ENCODE measurements around the gene USP17L10.
"Not testable (repeated sequence)": the region's sequence is repeated elsewhere in the genome, so short reads cannot be mapped to it uniquely, and the experiment has no call there.

Gene USP17L10

GRCh38 chr4:9210357-9210756, at the start of gene USP17L10:
TSS of gene USP17L10 (plus strand) at chr4:9210657. CDS start at chr4:9210657, 0 bp downstream.
- not testable (repeated sequence) for DNase-seq

- DNase-seq, result peak in 1 of 14 donors; percentile 3
Measured at GRCh38 chr4:9165990-9166389, 44.5 kb upstream of the USP17L10 start.

DNA sequence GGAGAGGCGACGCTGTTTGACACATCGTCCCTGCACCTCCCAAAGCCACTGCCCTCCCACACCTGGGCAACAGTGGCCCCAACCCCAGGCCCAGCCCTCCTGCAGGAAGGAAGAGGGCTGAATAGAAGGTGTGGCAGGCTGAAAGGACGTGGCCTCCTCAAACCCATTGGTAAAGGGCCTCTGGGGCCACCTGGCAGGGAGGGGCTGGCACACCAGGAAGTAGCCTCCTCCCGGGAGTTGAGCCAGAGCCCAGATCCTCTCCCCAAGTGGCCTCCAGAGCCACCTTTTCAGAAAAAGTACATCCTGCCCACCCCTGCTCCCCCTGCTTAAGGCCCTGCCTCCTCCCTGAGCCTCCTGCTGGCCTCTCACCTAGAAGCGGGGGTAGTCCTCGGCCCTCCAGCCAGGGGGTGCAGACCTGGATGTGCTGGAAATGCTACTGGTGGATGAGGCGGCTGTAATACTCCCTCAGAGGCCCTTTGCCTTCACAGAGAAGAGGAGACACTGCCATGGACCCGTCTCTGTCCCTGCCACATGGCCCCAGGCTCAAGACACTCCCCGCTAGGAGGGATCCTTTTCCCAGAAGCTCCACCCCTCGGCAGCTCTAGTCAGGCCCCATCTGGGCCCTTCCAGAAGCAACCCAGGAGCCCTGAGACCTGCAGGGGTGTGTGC, 40.5 kb upstream of the USP17L10 start, which contains the start of gene FAM90A26:
Gene FAM90A26 (plus strand): TSS at position 619 of the 669 bp plus-strand sequence. CDS start 2,764 bp downstream, outside the sequence.
- DNase-seq, result not testable (repeated sequence)

DNA sequence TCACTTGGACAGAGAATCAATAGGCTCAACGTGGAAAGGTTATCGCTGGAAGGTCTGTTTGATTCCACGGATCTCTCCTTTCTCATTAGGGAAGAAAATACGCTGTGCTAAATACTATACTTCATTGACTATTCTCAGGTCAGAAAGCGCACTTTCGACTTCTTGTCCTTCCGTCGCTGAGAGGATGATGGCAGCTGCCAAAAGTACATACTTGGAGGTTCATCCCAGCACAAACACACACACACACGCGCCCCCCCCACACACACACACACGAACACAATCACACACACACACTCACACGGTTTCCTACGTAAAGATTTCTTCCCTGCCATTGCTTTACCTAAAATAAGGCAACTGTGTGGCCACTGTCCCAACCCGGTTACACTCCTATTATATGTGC, 4.2 kb downstream of the USP17L10 start:
- DNase-seq, result not testable (repeated sequence)

DNA sequence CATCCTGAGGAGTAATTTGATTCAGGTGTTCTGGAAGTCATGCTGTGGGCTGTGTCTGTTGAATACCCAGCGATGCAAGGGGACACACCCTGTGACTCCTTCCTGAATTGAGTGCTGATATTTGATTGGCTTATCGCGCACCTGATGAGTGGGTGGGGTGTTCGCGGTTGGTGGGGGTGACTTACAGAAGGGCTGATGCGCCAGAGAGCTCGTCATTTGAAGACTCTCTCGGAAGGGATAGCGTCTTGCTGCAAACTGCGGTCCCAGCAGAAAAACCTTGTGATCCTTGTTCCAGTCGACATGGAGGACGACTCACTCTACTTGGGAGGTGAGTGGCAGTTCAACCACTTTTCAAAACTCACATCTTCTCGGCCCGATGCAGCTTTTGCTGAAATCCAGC, 4.6 kb downstream of the USP17L10 start, which contains the start of gene USP17L11:
Gene USP17L11 (plus strand): TSS at position 301 of the 400 bp plus-strand sequence. CDS start 0 bp downstream, at position 301.
- not testable (repeated sequence) for DNase-seq

DNA sequence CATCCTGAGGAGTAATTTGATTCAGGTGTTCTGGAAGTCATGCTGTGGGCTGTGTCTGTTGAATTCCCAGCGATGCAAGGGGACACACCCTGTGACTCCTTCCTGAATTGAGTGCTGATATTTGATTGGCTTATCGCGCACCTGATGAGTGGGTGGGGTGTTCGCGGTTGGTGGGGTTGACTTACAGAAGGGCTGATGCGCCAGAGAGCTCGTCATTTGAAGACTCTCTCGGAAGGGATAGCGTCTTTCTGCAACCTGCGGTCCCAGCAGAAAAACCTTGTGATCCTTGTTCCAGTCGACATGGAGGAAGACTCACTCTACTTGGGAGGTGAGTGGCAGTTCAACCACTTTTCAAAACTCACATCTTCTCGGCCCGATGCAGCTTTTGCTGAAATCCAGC, 9.4 kb downstream of the USP17L10 start, which contains the start of gene USP17L12:
Gene USP17L12 (plus strand): TSS at position 301 of the 400 bp plus-strand sequence. CDS start 0 bp downstream, at position 301.
- DNase-seq, result not testable (repeated sequence)

- DNase-seq, result not testable (repeated sequence)
Measured at GRCh38 chr4:9224596-9224995, 14.1 kb downstream of the USP17L10 start, which contains the start of gene USP17L13. TSS of gene USP17L13 (plus strand) at chr4:9224896. CDS start at chr4:9224896, 0 bp downstream.

DNA sequence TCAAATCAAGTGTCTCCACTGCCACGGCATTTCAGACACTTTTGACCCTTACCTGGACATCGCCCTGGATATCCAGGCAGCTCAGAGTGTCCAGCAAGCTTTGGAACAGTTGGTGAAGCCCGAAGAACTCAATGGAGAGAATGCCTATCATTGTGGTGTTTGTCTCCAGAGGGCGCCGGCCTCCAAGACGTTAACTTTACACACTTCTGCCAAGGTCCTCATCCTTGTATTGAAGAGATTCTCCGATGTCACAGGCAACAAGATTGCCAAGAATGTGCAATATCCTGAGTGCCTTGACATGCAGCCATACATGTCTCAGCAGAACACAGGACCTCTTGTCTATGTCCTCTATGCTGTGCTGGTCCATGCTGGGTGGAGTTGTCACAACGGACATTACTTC, 19.8 kb downstream of the USP17L10 start:
- DNase-seq, result not testable (repeated sequence)

- not testable (repeated sequence) for DNase-seq
Measured at GRCh38 chr4:9234085-9234484, 23.6 kb downstream of the USP17L10 start, which contains the start of gene USP17L15. TSS of gene USP17L15 (plus strand) at chr4:9234385. CDS start at chr4:9234385, 0 bp downstream.

- DNase-seq, result not testable (repeated sequence)
Measured at GRCh38 chr4:9238461-9238860, 28.0 kb downstream of the USP17L10 start.

DNA sequence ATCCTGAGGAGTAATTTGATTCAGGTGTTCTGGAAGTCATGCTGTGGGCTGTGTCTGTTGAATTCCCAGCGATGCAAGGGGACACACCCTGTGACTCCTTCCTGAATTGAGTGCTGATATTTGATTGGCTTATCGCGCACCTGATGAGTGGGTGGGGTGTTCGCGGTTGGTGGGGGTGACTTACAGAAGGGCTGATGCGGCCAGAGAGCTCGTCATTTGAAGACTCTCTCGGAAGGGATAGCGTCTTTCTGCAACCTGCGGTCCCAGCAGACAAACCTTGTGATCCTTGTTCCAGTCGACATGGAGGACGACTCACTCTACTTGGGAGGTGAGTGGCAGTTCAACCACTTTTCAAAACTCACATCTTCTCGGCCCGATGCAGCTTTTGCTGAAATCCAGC, 33.1 kb downstream of the USP17L10 start, which contains the start of gene USP17L17:
Gene USP17L17 (plus strand): TSS at position 301 of the 400 bp plus-strand sequence. CDS start 0 bp downstream, at position 301.
- not testable (repeated sequence) for DNase-seq

DNA sequence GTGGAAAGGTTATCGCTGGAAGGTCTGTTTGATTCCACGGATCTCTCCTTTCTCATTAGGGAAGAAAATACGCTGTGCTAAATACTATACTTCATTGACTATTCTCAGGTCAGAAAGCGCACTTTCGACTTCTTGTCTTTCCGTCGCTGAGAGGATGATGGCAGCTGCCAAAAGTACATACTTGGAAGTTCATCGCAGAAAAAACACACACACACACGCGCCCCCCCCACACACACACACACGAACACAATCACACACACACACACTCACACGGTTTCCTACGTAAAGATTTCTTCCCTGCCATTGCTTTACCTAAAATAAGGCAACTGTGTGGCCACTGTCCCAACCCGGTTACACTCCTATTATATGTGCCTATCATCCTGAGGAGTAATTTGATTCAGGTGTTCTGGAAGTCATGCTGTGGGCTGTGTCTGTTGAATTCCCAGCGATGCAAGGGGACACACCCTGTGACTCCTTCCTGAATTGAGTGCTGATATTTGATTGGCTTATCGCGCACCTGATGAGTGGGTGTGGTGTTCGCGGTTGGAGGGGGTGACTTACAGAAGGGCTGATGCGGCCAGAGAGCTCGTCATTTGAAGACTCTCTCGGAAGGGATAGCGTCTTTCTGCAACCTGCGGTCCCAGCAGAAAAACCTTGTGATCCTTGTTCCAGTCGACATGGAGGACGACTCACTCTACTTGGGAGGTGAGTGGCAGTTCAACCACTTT, 37.7 kb downstream of the USP17L10 start, which contains the start of gene USP17L18:
Gene USP17L18 (plus strand): TSS at position 678 of the 728 bp plus-strand sequence. CDS start 0 bp downstream, at position 678.
- DNase-seq, result not testable (repeated sequence)

GRCh38 chr4:9253078-9253477, 42.6 kb downstream of the USP17L10 start, which contains the start of gene USP17L19:
TSS of gene USP17L19 (plus strand) at chr4:9253378. CDS start at chr4:9253378, 0 bp downstream.
- not testable (repeated sequence) for DNase-seq

DNA sequence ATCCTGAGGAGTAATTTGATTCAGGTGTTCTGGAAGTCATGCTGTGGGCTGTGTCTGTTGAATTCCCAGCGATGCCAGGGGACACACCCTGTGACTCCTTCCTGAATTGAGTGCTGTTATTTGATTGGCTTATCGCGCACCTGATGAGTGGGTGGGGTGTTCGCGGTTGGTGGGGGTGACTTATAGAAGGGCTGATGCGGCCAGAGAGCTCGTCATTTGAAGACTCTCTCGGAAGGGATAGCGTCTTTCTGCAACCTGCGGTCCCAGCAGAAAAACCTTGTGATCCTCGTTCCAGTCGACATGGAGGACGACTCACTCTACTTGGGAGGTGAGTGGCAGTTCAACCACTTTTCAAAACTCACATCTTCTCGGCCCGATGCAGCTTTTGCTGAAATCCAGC, 47.4 kb downstream of the USP17L10 start, which contains the start of gene USP17L20:
Gene USP17L20 (plus strand): TSS at position 301 of the 400 bp plus-strand sequence. CDS start 0 bp downstream, at position 301.
- DNase-seq, result not testable (repeated sequence)

Data from C1 segment of cervical spinal cord (tissue), 14 donors.